ENCODE measurements around the gene GRIN2C.

- TF ChIP-seq CTCF (conservative IDR thresholded peaks at IDR 0.05; ENCODE audit: low read length) = no peak
- no peak for TF ChIP-seq EZH2phosphoT487 (IDR thresholded peaks at IDR 0.05; ENCODE audit: borderline replicate concordance)
These were observed 39.8 kb downstream of the GRIN2C start for GRCh38 chr17:74819801-74820436.

Data from Loucy (cell line).